GM21786 (cell line): ENCODE data around the gene PPP4R4.
"Not testable (repeated sequence)": the region's sequence is repeated elsewhere in the genome, so short reads cannot be mapped to it uniquely, and the experiment has no call there.

Source experiments
- ATAC-seq: cut with Tn5 transposase; IDR thresholded peaks from one replicate; pipeline ENCODE4 v1.9.1; 2021; ENCODE audit not compliant: unreplicated experiment

PPP4R4 gene

DNA sequence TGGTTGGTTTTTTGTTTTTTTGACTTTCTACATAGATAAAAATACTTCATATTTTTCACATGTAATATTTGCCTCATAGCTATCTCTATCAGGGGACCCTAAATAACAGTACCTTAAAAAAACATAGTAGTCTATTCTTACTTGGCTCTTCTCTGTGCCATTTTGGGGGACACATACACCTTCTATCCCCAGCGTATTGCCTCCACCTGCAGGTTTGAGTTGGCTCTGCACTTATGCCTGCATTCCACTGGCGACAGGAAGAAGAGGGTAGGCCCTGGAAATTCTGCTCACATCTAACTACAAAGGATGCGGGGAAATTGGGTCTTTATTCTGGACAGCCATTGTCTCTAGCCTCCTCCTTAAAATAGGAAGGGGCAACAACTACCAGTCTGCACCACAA, 30.9 kb upstream of the PPP4R4 start:
- ATAC-seq, result no peak

DNA sequence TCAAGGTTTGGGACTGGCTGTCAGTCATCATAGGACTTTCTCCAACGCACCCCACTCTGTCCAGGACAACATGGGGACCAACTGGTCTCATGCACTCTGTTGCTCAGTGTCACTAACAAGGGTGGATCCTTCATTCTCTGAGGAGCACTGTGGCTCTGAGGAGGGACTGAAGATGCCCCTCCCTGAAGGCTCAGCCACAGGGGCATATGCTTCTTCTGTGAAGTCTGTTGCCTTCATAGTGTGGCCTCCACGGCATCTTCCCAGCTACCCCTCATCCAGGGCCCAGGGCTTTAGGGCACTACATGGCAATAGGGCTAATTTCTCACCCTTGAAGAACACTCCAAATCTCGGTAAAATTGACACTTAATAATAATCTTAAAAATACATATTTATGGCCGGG, 30.4 kb upstream of the PPP4R4 start:
- no peak for ATAC-seq

DNA sequence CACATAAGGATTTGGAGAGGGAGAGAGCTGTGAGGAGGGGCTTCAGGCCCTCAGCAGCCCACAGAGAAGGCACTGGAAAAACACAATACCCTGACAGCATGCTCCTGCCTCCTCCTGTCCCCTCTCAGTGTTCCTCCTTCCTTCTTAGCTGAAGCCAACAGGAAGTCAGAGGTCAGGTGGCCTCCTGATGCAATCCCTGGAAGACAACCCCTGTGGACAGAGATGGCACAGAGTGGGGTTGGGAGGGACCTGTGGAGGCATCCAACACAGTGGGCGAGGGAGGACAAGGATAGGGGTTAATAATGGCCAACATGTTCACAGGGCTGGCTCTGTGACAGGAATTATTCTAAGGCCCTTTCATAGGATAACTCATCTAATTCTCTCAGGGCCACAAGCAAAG, 29.4 kb upstream of the PPP4R4 start:
- no peak for ATAC-seq

DNA sequence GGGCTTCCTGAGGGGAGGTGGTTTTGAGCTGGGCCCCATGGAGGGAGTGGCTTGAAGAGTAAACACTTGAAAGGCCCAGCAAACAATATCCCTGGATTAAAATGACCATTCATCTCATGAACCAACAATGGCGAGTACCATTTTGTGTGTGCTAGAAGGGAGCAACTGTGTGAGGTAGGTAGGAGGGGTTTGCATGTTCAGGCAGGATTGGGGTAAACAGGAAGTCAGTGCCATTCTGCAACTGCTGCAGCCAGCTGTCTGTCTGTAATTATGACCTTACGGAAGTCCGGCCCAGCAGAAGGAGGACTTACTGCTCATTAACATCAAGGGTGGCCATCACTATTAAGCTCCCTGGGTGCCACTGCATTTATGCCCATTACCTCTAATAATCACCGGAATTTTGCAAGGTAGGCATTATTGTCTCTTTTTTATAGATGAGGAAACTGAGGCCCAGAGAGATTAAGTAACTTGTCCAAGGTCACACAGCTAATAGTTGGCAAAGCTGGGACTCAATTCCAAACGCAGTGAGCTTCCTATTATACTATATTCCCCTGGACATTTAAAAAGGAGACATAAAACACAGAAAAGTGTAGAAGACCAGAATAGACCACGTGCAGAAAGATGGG, 28.1 kb upstream of the PPP4R4 start:
- ATAC-seq, result no peak

DNA sequence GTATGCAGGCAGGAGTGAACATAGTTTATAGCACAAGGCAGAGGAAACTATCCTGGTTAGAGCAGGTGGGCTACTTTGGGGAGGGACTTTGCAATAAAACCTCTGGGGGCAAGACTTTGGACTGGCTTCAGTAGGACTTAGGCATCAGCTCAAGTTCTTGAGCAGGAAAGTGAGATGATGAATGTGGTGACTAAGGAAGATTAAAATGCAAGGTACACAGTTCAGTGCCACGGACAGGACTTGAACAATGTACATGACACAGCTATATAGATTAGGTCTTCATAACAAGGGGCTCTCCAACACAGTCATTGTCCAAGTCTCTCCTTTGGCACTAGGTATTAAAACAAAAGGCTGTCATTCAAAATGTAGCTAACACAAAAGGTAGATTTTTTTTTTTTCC, 21.4 kb upstream of the PPP4R4 start:
- ATAC-seq, result no peak

DNA sequence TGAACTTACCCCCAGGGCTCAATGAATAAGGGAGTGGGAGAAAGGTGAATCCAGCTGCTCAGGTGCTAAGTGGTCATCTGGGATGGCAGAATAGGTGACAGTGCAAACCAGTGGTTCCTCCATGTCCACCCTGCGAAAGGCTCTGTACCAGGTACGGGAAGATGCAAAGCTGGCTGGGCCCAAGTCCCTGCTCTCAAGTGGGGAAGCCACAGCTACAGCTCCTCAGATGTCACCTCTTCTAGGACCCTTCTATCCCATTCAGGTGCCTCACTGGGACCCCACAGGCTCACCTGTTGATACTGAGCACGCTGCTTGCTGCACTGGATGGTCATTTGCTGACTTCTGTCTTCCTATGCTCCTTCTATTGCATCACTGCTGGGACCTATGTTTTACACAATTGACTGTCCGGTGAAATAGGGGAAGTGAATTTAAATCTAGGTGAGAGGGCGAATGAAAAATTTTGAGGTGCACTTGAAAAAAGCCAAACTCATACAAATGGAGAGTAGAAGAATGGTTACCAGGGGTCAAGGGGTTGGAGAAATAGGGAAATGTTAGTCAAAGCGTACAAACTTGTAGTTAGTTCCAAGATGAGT, 20.3 kb upstream of the PPP4R4 start:
- ATAC-seq, result no peak

DNA sequence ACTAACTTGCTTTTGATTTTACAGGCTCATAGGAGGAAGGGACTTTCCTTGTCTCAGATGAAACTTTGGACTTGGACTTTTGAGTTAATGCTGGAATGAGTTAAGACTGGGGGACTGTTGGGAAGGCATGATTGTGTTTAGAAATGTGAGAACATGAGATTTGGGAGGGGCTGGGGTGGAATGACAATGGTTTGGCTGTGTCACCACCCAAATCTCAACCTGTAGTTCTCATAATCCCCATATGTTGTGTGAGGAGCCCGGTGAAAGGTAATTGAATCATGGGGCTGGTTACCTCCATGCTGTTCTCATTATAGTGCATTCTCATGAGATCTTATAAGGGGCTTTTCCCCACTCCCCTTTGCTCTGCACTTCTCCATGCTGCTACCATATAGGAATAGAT, 18.0 kb upstream of the PPP4R4 start:
- ATAC-seq, result not testable (repeated sequence)

DNA sequence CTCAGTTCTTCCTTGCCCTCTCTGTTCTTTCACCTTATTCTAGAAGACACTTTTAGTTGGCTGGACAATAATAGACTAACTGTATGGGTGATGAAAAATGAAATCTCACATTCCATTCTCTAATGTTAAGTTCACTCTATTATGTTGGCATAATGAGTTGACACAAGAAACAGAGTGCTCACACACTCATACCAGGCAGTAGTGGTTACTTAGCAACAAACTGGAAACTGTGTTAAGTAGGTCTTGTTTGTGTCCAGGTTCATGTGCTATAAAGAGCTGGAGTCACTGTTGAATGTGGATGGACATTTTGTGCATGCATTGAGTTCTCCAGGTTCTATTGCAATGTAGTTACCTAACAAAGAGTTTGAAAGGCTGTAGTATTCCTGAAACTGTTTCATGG, 16.9 kb upstream of the PPP4R4 start:
- no peak for ATAC-seq

DNA sequence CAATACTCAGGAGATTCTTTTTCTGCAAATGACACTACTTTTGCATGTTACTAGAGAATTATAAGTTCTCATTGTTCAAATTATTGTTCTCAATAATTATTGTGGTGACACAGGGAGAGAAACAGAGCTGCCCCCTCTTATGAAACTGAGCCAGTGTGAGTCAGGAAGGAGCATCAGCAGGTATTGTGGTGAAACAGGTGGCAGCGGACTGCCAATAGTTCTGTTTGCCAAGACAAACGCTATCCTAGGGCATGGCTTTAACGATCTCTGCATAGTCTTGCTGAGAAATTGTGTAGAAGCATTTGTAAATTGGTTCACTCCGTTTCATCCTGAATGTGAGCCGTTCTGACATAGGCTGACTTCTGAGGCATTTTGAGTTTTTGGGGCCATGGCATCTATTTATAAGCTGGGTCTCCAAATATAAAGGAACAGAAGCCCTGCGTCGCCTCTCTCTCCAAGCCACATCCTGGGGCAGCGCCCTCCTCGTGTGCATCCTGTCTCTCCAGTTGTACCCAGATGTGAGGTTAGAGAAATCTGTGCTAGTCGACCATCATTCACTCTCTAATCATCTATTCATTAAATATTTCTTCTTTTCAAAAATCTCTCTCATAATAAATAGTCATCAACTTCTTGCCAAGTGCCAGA, 15.8 kb upstream of the PPP4R4 start:
- no peak for ATAC-seq

DNA sequence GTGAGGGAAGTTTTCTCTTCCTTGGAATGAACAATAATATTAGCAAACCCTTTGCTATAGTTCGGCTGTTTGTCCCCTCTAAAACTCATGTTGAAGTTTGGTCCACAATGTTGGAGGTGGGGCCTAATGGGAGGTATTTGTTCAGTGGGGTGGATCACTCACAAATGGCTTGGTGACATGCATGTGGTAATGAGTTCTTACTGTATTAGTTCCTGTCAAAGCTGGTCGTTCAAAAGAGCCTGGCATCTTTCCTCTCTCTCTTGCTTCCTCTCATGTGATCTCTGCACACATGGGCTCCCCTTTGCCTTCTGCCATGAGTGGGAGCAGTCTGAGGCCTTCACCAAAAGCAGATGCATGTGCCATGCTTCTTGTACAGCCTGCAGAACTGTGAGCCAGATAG, 13.1 kb upstream of the PPP4R4 start:
- ATAC-seq, result no peak

DNA sequence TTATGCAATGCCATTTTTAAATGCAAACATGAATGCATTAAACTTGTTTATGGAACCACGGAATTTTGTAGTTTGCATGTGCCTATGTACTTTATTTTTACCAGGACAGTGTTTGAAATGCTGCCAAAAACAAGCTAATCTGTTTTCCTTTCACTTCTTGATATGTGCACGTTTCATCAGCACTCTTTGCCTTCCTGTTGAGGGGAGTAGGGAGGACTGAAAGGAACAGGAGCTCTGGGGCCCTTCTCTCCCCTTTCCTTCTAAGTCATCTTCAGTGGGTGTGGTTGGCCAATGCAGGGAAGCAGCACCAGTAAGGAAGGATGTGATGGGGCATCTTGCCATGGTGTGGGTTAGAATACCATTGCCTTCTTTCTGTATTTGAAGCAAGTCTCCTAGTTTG, 12.1 kb upstream of the PPP4R4 start:
- no peak for ATAC-seq

DNA sequence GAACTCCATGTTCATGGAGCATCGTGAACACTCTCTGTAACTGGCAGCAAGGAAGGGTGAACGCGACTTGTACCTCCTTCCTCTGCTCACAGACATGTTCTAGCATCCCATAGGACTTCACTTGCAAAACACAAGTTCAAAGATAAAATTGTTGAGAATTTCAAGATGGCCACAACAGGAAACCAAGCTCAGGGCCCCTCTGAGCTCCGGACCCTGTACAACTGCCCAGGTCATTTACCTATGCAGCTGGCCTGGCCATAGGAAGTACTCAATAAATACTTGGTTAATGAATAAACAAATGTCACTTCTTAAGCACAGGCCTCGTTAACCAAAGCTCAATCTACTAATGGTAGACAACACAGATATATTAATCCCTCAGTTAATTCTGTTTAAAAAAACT, 11.7 kb upstream of the PPP4R4 start:
- no peak for ATAC-seq

DNA sequence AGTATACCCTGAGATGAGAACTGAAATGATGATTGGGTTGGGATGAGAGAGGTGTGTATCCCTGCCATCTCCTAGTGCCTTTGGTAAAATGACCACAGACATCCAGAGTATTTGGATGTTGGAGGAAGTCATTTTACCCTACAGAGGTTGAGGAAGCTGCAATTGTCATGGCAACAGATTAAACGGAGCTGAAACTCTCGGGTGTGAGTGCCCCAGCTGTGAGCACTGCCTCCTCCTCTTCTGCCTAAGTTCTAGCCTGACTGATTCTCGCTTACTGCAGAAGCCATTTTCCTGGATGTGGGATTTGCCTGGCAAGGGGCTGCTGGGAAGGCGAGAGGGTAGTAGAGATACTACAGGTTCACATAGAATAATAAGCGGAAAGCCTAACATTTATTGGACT, 10.3 kb upstream of the PPP4R4 start:
- ATAC-seq, result no peak

DNA sequence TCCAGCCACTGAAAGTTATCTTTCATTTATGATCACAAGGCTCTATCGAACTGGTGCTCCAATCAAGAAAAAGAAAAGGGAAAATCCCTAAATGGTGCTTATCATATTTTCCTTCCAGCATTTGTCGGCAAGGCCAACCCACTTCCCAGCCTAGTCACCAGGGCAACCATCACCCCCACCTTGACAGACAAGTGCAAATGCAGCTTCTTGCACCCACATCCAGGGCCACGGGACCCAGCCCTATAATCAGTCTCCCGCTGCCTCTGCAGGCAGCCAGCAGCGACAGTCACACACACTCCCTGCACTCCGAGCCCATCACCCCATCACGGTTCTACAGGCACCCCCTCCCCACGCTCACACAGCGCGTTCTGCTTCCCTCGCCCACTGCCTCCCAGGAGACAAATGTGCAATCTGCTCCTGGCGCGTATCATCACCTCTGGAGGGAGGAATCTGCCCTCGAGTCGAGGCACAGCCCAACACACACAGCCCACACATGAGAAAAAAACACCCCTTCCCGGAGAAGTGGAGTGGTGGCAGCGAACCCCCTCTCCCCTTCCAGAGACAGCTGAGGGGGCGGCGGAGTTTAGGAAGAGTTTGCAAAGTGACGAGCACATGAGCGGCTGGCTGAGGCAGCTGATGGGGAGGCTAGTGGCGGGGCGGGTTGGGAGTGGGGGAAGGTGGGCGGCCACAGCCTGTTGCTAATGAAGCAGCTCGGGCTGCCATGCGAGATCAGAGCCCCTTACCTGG, 9.3 kb upstream of the PPP4R4 start:
- no peak for ATAC-seq

DNA sequence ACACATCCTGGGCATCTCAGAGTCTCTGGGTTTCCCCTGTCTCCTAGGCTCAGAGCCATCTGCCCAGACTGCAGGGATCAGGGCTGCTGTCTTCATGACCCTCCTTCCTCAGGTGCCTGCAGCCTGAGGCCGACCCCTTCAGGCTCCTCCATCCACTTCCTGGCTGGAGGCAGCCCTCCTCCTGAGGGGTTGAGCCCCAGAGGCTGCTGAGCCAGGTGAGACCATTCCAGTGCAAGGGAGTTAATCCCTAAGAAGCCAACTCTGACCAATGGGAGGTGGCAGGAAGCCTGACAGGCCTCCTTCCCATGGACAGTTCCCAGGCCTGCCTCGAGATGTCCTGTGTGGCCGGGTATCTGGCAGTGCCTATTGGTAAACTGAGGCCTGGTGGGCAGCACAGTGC, 8.4 kb upstream of the PPP4R4 start:
- no peak for ATAC-seq

DNA sequence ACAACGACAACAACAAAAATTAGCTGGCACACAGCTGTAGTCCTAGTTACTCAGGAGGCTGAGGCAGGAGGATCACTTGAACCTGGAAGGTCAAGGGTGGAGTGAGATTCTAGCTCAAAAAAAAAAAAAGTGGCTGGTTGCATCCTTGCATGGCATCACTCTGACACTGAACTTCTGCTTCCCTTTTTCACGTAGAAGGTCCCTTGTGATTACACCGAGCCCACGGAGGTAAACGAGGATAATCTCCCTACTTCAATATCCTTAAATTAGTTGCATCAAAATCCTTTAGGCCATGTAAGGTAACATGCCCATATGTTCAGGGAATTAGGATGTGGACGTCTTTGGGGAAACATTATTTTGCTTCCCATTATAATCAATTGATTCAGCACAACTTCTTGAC, 4.0 kb upstream of the PPP4R4 start:
- ATAC-seq, result no peak

DNA sequence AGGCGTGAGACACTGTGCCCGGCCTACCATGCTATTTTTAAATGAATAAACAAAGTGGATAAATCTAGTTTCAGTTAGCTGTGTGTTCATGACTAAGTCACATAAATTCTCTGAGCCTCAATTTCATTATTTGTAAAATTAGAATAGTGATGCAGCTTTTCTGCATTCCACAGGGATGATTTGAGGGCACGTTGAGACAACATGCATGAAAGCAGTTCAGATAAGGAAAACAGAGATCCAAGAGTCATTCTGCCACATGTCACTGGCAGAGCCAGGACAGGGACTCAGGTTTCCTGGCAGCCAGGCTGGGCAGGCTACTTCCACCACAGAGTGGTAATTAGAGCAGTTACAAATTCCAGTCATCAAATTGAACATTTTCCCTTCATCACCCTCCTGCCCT, 2.9 kb upstream of the PPP4R4 start:
- no peak for ATAC-seq

DNA sequence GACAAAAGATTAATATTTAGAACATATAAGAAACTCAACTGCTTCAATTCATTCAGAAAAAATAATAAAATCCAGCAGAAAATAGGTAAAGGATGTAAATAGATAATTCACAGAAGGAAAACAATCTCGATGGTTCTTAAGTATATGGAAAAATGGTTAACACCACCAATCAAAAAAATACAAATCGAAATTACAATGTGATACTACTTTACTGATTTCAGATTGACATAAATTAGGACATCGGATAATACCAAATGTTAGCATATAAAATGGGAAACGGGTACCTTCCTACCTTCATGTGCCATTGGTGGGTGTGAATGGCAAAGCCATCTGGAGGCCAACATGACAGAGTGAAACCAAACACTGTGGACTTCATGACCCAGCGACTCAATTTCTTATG, 1.6 kb upstream of the PPP4R4 start:
- no peak for ATAC-seq

DNA sequence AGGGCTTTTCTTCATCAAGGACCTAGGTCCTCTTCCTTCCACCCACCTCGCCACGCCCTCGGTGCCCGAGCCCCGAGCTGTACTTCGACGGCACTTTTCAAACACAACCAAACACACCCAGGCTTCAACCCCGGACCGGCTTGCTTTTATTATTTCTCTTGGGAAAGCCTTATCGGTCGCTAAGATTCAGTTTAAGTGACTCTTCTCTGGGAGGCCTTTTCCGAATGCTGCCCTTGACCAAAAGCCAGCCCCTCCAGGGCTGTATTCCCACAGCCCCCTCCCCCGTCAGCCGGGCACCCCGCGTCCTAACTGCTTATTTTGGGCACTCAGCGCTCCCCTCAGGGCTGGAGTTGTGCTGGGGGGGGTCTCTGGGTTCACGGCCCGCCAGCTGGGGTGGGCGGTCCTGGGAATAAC, 644 bp upstream of the PPP4R4 start:
- no peak for ATAC-seq

DNA sequence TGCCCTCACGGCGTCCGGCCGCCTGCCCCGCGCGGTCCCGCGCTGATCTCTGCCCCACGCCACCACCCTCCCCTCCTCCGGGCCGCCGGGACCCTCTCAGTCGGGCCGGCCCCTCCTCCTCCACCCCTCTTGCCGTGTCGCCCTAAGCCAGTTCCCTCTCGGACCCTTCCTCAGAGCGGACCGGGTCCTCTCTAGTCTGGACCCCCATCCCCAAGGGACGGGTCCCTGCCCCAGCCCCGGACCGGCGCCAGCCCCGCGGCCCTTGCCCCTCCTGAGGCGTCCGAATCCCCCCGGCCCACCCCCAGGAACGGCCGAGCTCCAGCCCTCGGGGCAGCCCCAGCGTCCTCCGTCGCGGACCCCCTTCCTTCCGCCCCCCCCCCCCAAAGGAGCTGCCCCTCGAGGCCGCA, 485 bp downstream of the PPP4R4 start:
- ATAC-seq, result no peak

DNA sequence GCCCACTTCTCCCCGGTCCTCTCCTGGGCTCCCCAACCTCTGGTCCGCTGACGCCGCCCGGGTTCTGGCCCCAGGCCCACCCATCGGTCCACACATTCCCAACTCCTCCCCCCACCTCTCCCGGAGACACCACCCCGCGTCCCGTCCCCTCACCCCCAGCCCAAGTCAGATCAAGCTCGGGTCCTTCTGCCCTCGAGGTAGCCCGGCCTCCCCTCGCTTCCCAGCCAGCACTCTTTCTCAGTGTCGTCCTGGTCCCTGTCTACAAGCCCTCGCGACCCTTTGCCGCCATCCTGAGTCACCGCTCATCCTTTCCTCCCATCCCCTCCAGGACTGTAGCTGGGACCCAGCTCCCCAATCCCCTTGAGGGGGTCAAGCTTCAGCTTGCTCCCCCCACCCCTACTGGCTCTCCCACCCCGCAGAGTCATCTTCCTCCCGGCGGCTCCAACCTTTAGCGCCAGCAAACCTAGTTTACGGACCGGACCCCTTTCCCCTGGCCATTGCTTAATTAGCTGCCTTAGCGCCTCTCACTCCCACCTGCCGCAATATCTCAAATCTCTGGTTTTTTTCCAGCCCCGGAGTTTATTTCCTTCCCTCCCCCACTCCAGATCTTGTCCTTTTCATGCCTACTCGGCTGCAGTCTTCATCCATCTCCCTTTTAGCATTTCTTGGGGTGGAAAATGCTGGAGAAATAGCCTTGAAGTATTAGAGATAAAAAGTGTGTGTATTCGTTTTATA, 1.1 kb downstream of the PPP4R4 start:
- ATAC-seq, result no peak
